Measurements from ENCODE around the gene CKB.

Gene CKB

DNA sequence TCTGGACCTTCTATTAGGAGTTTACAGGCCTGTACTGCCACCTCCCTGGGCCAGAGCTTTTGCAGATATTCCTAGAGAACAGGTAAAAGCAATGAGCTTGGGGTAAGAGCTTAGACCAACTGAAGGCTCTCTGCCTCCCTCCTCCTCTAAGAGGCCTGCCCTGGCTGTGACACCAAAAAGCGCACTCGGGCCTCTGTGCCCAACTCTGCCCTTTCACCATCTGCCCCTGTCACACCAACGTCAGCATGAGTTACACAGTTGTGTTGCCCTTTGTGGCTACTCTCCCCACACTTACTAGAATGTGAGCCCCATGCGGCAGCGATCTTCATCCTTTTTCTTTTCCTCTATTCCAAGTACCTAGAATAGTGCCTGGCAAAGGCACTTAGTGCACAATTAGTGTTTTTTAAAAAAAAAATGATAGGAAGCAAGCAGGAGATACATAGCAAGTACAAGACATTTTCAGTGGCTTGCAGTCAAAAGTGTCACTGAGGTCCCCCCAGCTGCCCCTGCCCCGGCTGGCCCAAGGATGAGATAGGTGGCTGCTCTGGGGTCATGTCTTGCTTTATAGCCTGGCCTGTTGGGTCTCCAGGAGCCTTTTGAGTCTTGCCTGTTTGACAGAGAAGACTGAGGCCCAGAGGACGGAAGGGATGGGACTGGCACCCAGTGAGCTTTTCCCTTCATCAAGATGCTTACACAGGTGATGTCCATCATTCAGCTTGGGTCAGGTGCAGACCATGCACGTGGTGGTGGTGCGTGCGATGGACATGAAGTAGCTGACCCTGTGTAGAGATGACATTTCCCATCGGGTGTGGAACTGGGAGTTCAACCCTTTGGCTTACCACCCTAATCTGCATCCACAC, 12.5 kb downstream of the CKB start:
- H3K27me3 ChIP-seq (ENCODE audit: low read depth) = no peaks in the 10 kb centered on the region
- peaks cover 11% of the 10 kb centered on the region for H3K36me3 ChIP-seq (replicated peaks)
- H3K9me3 ChIP-seq = no peaks in the 10 kb centered on the region
- in situ Hi-C loops (cut with MboI; ENCODE audit: low sequenced_read_pairs) = no loop called here
- DNase-seq (ENCODE audit: low spot score in 2 of 2) = no peak
- no peaks in the 10 kb centered on the region for H3K4me1 ChIP-seq
- no peak overlapping the region for H3K4me3 ChIP-seq

- DNase-seq (ENCODE audit: low spot score in 2 of 2) = no peak
- in situ Hi-C loops (cut with MboI; ENCODE audit: low sequenced_read_pairs) = no loop called here
- H3K4me3 ChIP-seq = no peak overlapping the region
- H3K36me3 ChIP-seq (replicated peaks) = peaks cover 22% of the 10 kb centered on the region
- H3K27me3 ChIP-seq (ENCODE audit: low read depth) = no peaks in the 10 kb centered on the region
- H3K9me3 ChIP-seq = no peaks in the 10 kb centered on the region
- no peaks in the 10 kb centered on the region for H3K4me1 ChIP-seq
Measured at GRCh38 chr14:103508521-103509329, 13.9 kb downstream of the CKB start.

GRCh38 chr14:103507751-103508150, 14.9 kb downstream of the CKB start:
- Histone ChIP-seq H3K27me3 (ENCODE audit: low read depth) (no peaks in the 10 kb centered on the region), H3K4me1 (no peaks in the 10 kb centered on the region), H3K36me3 (replicated peaks) (peaks cover 28% of the 10 kb centered on the region), H3K4me3 (no peak overlapping the region), H3K9me3 (no peaks in the 10 kb centered on the region)
- DNase-seq (ENCODE audit: low spot score in 2 of 2) = no peak
- in situ Hi-C loops (cut with MboI; ENCODE audit: low sequenced_read_pairs) = no loop called here

GRCh38 chr14:103504991-103505565, 17.6 kb downstream of the CKB start:
- Histone ChIP-seq H3K4me1 (no peaks in the 10 kb centered on the region; the same call in 1 of the 2 replicates), H3K9me3 (no peaks in the 10 kb centered on the region), H3K27me3 (ENCODE audit: low read depth) (no peaks in the 10 kb centered on the region), H3K4me3 (no peak overlapping the region), H3K36me3 (replicated peaks) (peaks cover 43% of the 10 kb centered on the region)
- DNase-seq (ENCODE audit: low spot score in 2 of 2) = no peak
- in situ Hi-C loops (cut with MboI; ENCODE audit: low sequenced_read_pairs) = no loop called here

DNA sequence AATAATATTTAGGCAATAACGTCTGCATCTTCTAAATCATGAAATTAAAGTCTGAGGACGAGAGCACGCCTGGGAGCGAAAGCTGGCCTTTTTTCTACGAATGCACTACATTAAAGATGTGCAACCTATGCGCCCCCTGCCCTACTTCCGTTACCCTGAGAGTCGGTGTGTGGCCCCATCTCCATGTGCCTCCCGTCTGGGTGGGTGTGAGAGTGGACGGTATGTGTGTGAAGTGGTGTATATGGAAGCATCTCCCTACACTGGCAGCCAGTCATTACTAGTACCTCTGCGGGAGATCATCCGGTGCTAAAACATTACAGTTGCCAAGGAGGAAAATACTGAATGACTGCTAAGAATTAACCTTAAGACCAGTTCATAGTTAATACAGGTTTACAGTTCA, 19.3 kb downstream of the CKB start:
- H3K36me3 ChIP-seq (replicated peaks) = peaks cover 52% of the 10 kb centered on the region
- DNase-seq (ENCODE audit: low spot score in 2 of 2) = no peak
- H3K27me3 ChIP-seq (ENCODE audit: low read depth) = no peaks in the 10 kb centered on the region
- no peaks in the 10 kb centered on the region; the same call in 1 of the 2 replicates for H3K4me1 ChIP-seq
- in situ Hi-C loops (cut with MboI; ENCODE audit: low sequenced_read_pairs) = no loop called here
- H3K4me3 ChIP-seq = no peak overlapping the region
- H3K9me3 ChIP-seq = no peaks in the 10 kb centered on the region

- Histone ChIP-seq H3K27me3 (ENCODE audit: low read depth) (no peaks in the 10 kb centered on the region), H3K9me3 (no peaks in the 10 kb centered on the region), H3K36me3 (replicated peaks) (peaks cover 50% of the 10 kb centered on the region), H3K4me3 (no peak overlapping the region), H3K4me1 (no peaks in the 10 kb centered on the region; the same call in 1 of the 2 replicates)
- in situ Hi-C loops (cut with MboI; ENCODE audit: low sequenced_read_pairs) = no loop called here
- no peak for DNase-seq (ENCODE audit: low spot score in 2 of 2)
Measured at GRCh38 chr14:103502877-103503276, 19.8 kb downstream of the CKB start.

GRCh38 chr14:103501921-103502669, 20.5 kb downstream of the CKB start:
- in situ Hi-C loops (cut with MboI; ENCODE audit: low sequenced_read_pairs) = no loop called here
- Histone ChIP-seq H3K27me3 (ENCODE audit: low read depth) (no peaks in the 10 kb centered on the region), H3K4me3 (no peak overlapping the region), H3K4me1 (no peaks in the 10 kb centered on the region; the same call in 1 of the 2 replicates), H3K9me3 (no peaks in the 10 kb centered on the region), H3K36me3 (replicated peaks) (peaks cover 45% of the 10 kb centered on the region)
- no peak for DNase-seq (ENCODE audit: low spot score in 2 of 2)

DNA sequence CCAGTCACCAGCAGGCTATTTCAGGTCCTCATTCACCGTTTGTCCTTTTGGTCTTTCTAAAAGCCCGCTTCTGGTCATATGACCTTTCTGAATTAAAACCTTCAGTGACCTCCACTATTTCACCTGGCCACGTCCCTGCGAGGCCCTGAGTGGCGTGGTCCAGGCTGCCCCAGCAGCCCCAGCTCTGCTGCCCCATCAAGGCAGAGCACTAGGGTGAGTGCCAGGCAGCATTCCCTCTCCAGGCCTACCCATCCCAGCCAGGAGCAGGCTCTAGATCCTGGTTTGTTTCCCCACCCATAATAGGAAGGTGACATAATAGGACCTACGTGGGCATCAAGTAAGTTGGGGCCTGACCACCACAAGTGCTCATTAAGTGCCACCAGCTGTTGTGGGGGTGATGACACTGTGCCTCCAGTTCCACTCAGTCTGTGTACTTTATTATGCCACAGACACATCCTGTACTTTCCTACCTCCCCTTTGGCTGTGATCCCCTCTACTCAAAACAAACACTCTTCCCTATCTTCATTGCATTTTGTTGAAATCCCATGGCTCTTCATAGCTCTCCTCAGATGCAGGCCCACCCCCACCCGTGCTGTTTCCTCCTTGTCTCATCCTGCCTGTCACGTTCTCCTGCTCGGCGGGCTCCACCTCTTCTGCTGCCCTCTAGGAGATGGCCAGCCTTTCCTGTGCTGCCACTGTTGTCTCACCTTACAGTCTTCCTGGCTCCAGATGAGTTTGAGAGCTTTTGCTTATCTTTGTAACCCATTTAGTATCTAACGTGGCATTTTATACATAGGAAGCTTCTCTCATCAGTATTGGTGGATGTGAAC, 21.4 kb downstream of the CKB start:
- H3K4me1 ChIP-seq = no peaks in the 10 kb centered on the region; the same call in 1 of the 2 replicates
- no peak overlapping the region for H3K4me3 ChIP-seq
- in situ Hi-C loops (cut with MboI; ENCODE audit: low sequenced_read_pairs) = no loop called here
- H3K27me3 ChIP-seq (ENCODE audit: low read depth) = no peaks in the 10 kb centered on the region
- no peaks in the 10 kb centered on the region for H3K9me3 ChIP-seq
- H3K36me3 ChIP-seq (replicated peaks) = peaks cover 45% of the 10 kb centered on the region
- DNase-seq (ENCODE audit: low spot score in 2 of 2) = no peak

DNA sequence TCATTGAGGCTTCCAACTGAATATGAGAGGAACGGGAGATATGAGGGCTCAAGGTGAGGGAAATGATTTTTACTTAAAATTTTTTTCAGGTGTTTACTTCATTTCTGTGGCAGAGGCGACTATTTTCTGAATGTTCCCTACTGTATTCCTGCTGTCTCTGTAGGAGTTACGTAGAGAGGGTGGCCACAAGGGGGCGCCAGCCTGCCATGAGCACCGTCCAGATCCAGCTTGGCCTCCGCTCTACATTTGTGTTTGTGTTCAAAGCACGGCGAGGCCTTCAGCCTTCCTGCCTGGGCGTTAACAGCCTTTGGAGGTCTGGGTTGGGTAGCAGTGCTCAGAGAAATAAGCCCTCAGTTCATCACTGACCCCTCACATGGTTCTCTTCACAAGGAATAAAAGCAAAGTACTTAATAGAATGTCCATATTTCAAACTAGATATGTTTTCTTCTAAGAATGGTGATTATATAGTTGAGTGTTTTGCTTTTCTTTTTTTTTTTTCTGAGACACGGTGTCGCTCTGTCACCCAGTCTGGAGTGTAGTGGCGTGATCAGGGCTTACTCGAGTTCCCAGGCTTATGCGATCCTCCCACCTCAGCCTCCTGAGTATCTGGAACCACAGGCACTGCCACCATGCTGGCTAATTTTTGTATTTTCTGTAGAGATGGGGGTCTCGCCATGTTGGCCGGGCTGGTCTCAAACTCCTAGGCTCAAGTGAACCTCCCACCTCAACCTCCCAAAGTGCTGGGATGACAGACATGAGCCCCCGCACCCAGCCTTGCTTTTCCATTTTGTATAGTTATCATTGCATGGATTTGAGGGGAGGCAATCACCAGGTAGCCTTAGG, 22.3 kb downstream of the CKB start:
- DNase-seq (ENCODE audit: low spot score in 2 of 2) = peak; percentile 83 to 93
- H3K4me3 ChIP-seq = no peak overlapping the region
- H3K27me3 ChIP-seq (ENCODE audit: low read depth) = no peaks in the 10 kb centered on the region
- in situ Hi-C loops (cut with MboI; ENCODE audit: low sequenced_read_pairs) = no loop called here
- H3K9me3 ChIP-seq = no peaks in the 10 kb centered on the region
- no peaks in the 10 kb centered on the region; the same call in 1 of the 2 replicates for H3K4me1 ChIP-seq
- H3K36me3 ChIP-seq (replicated peaks) = peaks cover 44% of the 10 kb centered on the region

- no peak overlapping the region for H3K4me3 ChIP-seq
- peaks cover 46% of the 10 kb centered on the region for H3K36me3 ChIP-seq (replicated peaks)
- H3K27me3 ChIP-seq (ENCODE audit: low read depth) = no peaks in the 10 kb centered on the region
- no peak for DNase-seq (ENCODE audit: low spot score in 2 of 2)
- H3K4me1 ChIP-seq = no peaks in the 10 kb centered on the region; the same call in 1 of the 2 replicates
- no peaks in the 10 kb centered on the region for H3K9me3 ChIP-seq
- in situ Hi-C loops (cut with MboI; ENCODE audit: low sequenced_read_pairs) = no loop called here
Measured at GRCh38 chr14:103499709-103500108, 22.9 kb downstream of the CKB start.

GRCh38 chr14:103496776-103497175, 25.9 kb downstream of the CKB start:
- DNase-seq (ENCODE audit: low spot score in 2 of 2) = no peak
- in situ Hi-C loops (cut with MboI; ENCODE audit: low sequenced_read_pairs) = no loop called here
- Histone ChIP-seq H3K4me1 (no peaks in the 10 kb centered on the region; the same call in 1 of the 2 replicates), H3K36me3 (replicated peaks) (peaks cover 44% of the 10 kb centered on the region), H3K27me3 (ENCODE audit: low read depth) (no peaks in the 10 kb centered on the region), H3K9me3 (no peaks in the 10 kb centered on the region), H3K4me3 (no peak overlapping the region)

GRCh38 chr14:103495854-103496253, 26.8 kb downstream of the CKB start:
- Histone ChIP-seq H3K4me3 (no peak overlapping the region), H3K36me3 (replicated peaks) (peaks cover 35% of the 10 kb centered on the region)
- DNase-seq (ENCODE audit: low spot score in 2 of 2) = no peak

More at GRCh38 chr14:103495854-103496253, 26.8 kb downstream of the CKB start:
- Histone ChIP-seq H3K4me1 (no peaks in the 10 kb centered on the region; the same call in 1 of the 2 replicates), H3K27me3 (ENCODE audit: low read depth) (no peaks in the 10 kb centered on the region), H3K9me3 (no peaks in the 10 kb centered on the region)
- in situ Hi-C loops (cut with MboI; ENCODE audit: low sequenced_read_pairs) = no loop called here

All from HAP-1 (cell line).